Spinal cord (tissue), 10 donors: ENCODE results near the gene TP53TG3B. TPM values are rescaled to one million over a fixed set of nuclear protein-coding genes. Genes with fewer than 3 reads are reported as not detected.
"Not testable (repeated sequence)": the region's sequence is repeated elsewhere in the genome, so short reads cannot be mapped to it uniquely, and the experiment has no call there.

Experiments
- DNase-seq, 6 donors: peaks; one replicate each; pipeline versions ENCODE4 v3.0.0 to v3.0.0-alpha.2; 2013 to 2015; ENCODE audit warnings: low spot score in 6 of 6, low read depth in 4 of 6
- H3K27ac ChIP-seq: one replicate; pipeline ENCODE4 v1.5.1; 2013; ENCODE audit warnings: low read depth, low read length, control low read depth
- H3K27me3 ChIP-seq: one replicate; pipeline ENCODE4 v1.6.1; 2013; ENCODE audit warnings: low read length; ENCODE audit not compliant: control insufficient read depth, insufficient read depth
- H3K36me3 ChIP-seq: one replicate; pipeline ENCODE4 v1.6.1; 2013; ENCODE audit warnings: low read length; ENCODE audit not compliant: control insufficient read depth, insufficient read depth
- H3K4me1 ChIP-seq: one replicate; pipeline ENCODE4 v1.6.1; 2013; ENCODE audit warnings: low read length; ENCODE audit not compliant: control insufficient read depth, insufficient read depth
- H3K4me3 ChIP-seq: one replicate; pipeline ENCODE4 v1.5.1; 2013; ENCODE audit warnings: low read depth, low read length, control low read depth
- H3K9me3 ChIP-seq: one replicate; pipeline ENCODE4 v1.6.1; 2013; ENCODE audit warnings: low read length; ENCODE audit not compliant: control insufficient read depth, insufficient read depth
- WGBS: methylation state at CpG from one replicate; pipeline ENCODE4 v1.1.5; 2013; ENCODE audit warnings: missing lambda C conversion rate; ENCODE audit not compliant: insufficient coverage; 5-methylcytosine and 5-hydroxymethylcytosine counted together
- long read RNA-seq, 4 donors: transcript quantifications; one replicate each; lab custom pipeline, GENCODE V29; 2026
- polyA plus RNA-seq, 2 donors: library from polyadenylated mRNA; unstranded; fragments of 120-200 nt; gene quantifications; one replicate each; pipeline ENCODE4 v1.2.1, GENCODE V29; 2013; ENCODE audit not compliant: insufficient read length in 2 of 2
- small RNA-seq: library from RNA; depleted of rRNA; stranded (forward); fragments of <200 nt; gene quantifications from one replicate; pipeline ENCODE3, GENCODE V24; 2014; ENCODE audit warnings: low replicate concordance
- total RNA-seq, 2 donors: library from RNA; depleted of rRNA in 1 of 2; stranded (reverse); fragments of 120-200 nt in 1 of 2; fragments of >200 nt in 1 of 2; gene quantifications; one replicate each; pipeline versions ENCODE4 v1.2.3 to v1.2.4, GENCODE V29; 2013 to 2014
- donor health status: healthy.

The TP53TG3B gene, protein sequence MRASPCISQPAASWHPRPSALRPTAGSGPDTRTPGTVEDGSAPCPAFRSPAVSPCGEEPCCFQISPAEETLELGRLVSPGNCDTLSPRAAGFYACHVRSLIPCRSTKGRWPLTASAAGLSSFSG
- total RNA-seq (not detected), polyA plus RNA-seq (not detected)
- long read RNA-seq, donor 1 = 0 reads
- long read RNA-seq, donor 2 = 0 reads
- long read RNA-seq, donor 3 = 0 reads
- long read RNA-seq, donor 4 = 0 reads

DNA sequence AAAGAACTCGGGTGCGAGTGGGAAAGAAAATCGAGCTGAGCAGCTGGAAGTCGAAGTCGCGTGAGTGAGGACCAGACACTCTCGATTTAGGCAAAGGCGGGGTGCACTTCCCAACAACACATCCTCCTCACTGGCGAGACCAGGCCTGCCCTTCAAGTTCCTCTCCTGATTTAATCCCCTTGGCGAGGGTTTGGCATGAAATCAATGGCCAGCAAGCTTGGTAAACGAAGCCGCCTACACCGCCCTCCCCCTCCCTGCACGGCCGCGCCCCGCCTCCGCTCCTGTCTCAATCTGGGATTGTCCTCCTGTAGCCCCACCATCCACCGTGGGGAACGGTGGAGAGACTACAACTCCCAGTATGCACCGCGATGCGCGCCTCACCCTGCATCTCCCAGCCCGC is at the start of gene TP53TG3B:
Gene TP53TG3B (plus strand): TSS at position 301 of the 400 bp plus-strand sequence. CDS start 68 bp downstream, at position 369.
- not testable (repeated sequence) for H3K9me3 ChIP-seq, H3K4me1 ChIP-seq, H3K36me3 ChIP-seq, H3K4me3 ChIP-seq, H3K27me3 ChIP-seq, DNase-seq, H3K27ac ChIP-seq
- WGBS = no CpG with 5 or more reads among the region's 25 CpGs

DNA sequence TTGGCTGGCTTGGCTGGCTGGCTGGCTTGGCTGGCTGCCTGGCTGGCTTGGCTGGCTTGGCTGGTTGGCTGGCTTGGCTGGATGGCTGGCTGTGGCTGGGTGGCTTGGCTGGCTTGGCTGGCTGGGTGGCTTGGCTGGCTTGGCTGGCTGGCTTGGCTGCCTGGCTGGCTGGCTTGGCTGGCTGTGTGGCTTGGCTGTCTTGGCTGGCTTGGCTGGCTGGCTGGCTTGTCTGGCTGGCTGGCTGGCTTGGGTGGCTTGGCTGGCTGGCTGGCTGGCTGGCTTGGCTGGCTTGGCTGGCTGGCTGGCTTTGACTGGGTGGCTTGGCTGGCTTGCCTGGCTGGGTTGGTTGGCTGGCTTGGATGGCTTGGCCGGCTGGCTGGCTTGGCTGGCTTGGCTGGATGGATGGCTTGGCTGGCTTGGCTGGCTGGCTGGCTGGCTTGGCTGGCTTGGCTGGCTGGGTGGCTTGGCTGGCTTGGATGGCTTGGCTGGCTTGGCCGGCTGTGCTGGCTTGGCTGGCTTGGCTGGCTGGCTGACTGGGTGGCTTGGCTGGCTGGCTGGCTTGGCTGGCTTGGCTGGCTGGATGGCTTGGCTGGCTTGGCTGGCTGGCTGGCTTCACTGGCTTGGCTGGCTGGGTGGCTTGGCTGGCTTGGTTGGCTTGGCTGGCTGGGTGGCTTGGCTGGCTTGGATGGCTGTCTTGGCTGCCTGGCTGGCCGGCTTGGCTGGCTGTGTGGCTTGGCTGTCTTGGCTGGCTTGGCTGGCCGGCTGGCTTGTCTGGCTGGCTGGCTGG is 24.2 kb upstream of the TP53TG3B start:
- not testable (repeated sequence) for H3K9me3 ChIP-seq, H3K27me3 ChIP-seq, H3K27ac ChIP-seq, H3K36me3 ChIP-seq, H3K4me3 ChIP-seq, H3K4me1 ChIP-seq
- peak in 1 of 6 donors; percentile 7 for DNase-seq
- 82% methylated on average over 3 of the region's 4 CpGs for WGBS

DNA sequence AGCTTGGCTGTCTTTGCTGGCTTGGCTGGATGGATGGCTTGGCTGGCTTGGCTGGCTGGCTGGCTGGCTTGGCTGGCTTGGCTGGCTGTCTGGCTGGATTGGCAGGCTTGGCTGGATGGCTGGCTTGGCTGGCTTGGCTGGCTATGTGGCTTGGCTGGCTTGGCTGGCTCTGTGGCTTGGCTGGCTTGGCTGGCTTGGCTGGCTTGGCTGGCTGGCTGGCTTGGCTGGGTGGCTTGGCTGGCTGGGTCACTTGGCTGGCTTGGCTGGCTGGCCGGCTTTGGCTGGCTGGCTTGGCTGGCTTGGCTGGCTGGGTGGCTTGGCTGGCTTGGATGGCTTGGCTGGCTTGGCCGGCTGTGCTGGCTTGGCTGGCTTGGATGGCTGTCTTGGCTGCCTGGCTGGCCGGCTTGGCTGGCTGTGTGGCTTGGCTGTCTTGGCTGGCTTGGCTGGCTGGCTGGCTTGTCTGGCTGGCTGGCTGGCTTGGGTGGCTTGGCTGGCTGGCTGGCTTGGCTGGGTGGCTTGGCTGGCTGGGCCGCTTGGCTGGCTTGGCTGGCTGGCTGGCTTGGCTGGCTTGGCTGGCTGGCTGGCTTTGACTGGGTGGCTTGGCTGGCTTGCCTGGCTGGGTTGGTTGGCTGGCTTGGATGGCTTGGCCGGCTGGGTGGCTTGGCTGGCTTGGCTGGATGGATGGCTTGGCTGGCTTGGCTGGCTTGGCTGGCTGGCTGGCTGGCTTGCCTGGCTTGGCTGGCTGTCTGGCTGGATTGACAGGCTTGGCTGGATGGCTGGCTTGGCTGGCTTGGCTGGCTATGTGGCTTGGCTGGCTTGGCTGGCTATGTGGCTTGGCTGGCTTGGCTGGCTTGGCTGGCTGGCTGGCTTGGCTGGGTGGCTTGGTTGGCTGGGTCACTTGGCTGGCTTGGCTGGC is 22.8 kb upstream of the TP53TG3B start:
- DNase-seq = peak in 1 of 6 donors; percentile 7
- H3K9me3 ChIP-seq, H3K27ac ChIP-seq, H3K36me3 ChIP-seq, H3K27me3 ChIP-seq, H3K4me1 ChIP-seq, H3K4me3 ChIP-seq: not testable (repeated sequence)
- WGBS = 74% methylated on average over 5 of the region's 5 CpGs

DNA sequence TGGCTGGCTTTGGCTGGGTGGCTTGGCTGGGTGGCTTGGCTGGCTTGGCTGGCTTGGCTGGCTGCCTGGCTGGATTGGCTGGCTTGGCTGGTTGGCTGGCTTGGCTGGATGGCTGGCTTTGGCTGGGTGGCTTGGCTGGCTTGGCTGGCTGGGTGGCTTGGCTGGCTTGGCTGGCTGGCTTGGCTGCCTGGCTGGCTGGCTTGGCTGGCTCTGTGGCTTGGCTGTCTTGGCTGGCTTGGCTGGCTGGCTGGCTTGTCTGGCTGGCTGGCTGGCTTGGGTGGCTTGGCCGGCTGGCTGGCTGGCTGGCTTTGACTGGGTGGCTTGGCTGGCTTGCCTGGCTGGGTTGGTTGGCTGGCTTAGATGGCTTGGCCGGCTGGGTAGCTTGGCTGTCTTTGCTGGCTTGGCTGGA is 22.1 kb upstream of the TP53TG3B start:
- H3K9me3 ChIP-seq, H3K4me3 ChIP-seq, H3K4me1 ChIP-seq, H3K36me3 ChIP-seq, H3K27me3 ChIP-seq, DNase-seq, H3K27ac ChIP-seq: not testable (repeated sequence)
- 53% methylated on average over 2 of the region's 2 CpGs for WGBS

DNA sequence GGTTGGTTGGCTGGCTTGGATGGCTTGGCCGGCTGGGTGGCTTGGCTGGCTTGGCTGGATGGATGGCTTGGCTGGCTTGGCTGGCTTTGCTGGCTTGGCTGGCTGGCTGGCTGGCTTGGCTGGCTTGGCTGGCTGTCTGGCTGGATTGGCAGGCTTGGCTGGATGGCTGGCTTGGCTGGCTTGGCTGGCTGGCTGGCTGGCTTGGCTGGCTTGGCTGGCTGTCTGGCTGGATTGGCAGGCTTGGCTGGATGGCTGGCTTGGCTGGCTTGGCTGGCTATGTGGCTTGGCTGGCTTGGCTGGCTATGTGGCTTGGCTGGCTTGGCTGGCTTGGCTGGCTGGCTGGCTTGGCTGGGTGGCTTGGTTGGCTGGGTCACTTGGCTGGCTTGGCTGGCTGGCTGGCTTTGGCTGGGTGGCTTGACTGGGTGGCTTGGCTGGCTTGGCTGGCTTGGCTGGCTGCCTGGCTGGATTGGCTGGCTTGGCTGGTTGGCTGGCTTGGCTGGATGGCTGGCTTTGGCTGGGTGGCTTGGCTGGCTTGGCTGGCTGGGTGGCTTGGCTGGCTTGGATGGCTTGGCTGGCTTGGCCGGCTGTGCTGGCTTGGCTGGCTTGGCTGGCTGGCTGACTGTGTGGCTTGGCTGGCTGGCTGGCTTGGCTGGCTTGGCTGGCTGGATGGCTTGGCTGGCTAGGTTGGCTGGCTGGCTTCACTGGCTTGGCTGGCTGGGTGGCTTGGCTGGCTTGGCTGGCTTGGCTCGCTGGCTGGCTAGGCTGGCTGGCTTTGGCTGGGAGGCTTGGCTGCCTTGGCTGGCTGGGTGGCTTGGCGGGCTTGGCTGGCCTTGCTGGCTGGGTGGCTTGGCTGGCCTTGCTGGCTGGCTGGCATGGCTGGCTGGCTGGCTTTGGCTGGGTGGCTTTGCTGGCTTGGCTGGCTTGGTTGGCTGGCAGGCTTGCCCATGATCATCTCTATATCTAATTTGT is 21.3 kb upstream of the TP53TG3B start:
- H3K27me3 ChIP-seq, H3K9me3 ChIP-seq, H3K4me3 ChIP-seq, H3K4me1 ChIP-seq, H3K36me3 ChIP-seq, H3K27ac ChIP-seq: not testable (repeated sequence)
- peak in 1 of 6 donors; percentile 15 for DNase-seq
- 78% methylated on average over 3 of the region's 4 CpGs for WGBS

Small RNA genes within 50 kb of the gene (small RNA-seq; reads per million reads assigned to genes)
- gene AC141257.3 = not detected
- not detected for gene AC141257.4

Other genes starting within 250 kb of the TP53TG3B start
- gene TP53TG3C, start 166.6 kb upstream of the TP53TG3B start, total RNA-seq = not detected
- under 1 TPM in 1 of 2 donors, not detected in 1; 0.65 TPM for gene TP53TG3C, start 166.6 kb upstream of the TP53TG3B start, polyA plus RNA-seq
- not detected for gene TP53TG3E, start 56.5 kb upstream of the TP53TG3B start, total RNA-seq
- under 1 TPM in 1 of 2 donors, not detected in 1; 0.71 TPM for gene TP53TG3E, start 56.5 kb upstream of the TP53TG3B start, polyA plus RNA-seq
- not detected for gene TP53TG3F, start 98.8 kb downstream of the TP53TG3B start, total RNA-seq
- gene TP53TG3F, start 98.8 kb downstream of the TP53TG3B start, polyA plus RNA-seq = not detected